Hepatocyte (in vitro differentiated cells): ENCODE results near the gene RNF152. TPM values are rescaled to one million over a fixed set of nuclear protein-coding genes. Genes with fewer than 3 reads are reported as not detected.

ENCODE experiments used
- DNase-seq: peaks from one replicate; pipeline ENCODE4 v3.0.0-alpha.2; 2016; ENCODE audit warnings: low spot score
- H2AFZ ChIP-seq: fragments of 200-600 bp; sonication (generic); 2 replicates; pipeline ENCODE4 v1.6.0; 2016; ENCODE audit warnings: antibody characterized with exemption, mild to moderate bottlenecking
- H3K27ac ChIP-seq: fragments of 200-600 bp; sonication (generic); 2 replicates; pipeline ENCODE4 v1.5.1; 2016; ENCODE audit warnings: mild to moderate bottlenecking
- H3K27me3 ChIP-seq: fragments of 200-600 bp; sonication (generic); 2 replicates; pipeline ENCODE4 v1.6.1; 2016
- H3K36me3 ChIP-seq: fragments of 200-600 bp; sonication (generic); replicated peaks from 2 replicates; pipeline ENCODE4 v1.5.1; 2016; ENCODE audit warnings: low read depth; ENCODE audit not compliant: insufficient read depth
- H3K4me1 ChIP-seq: fragments of 200-600 bp; sonication (generic); 2 replicates; pipeline ENCODE4 v1.5.1; 2016; ENCODE audit warnings: mild to moderate bottlenecking, moderate library complexity; ENCODE audit not compliant: insufficient read depth
- H3K4me2 ChIP-seq: fragments of 200-600 bp; sonication (generic); 2 replicates; pipeline ENCODE4 v1.6.0; 2016
- H3K4me3 ChIP-seq: fragments of 200-600 bp; sonication (generic); 2 replicates; pipeline ENCODE4 v1.5.1; 2016; ENCODE audit warnings: mild to moderate bottlenecking
- H3K79me2 ChIP-seq: fragments of 200-600 bp; sonication (generic); 2 replicates; pipeline ENCODE4 v1.6.0; 2017; ENCODE audit warnings: mild to moderate bottlenecking
- H3K9me2 ChIP-seq: fragments of 200-600 bp; sonication (generic); replicated peaks from 2 replicates; pipeline ENCODE4 v1.6.0; 2017; ENCODE audit warnings: mild to moderate bottlenecking; ENCODE audit not compliant: insufficient read depth
- H3K9me3 ChIP-seq: fragments of 200-600 bp; sonication (generic); 2 replicates; pipeline ENCODE4 v1.5.1; 2016; ENCODE audit warnings: low read depth, mild to moderate bottlenecking
- H4K20me1 ChIP-seq: fragments of 200-600 bp; sonication (generic); 2 replicates; pipeline ENCODE4 v1.6.0; 2016; ENCODE audit warnings: mild to moderate bottlenecking; ENCODE audit not compliant: insufficient read depth, poor library complexity, severe bottlenecking
- EZH2 ChIP-seq: fragments of 200-600 bp; sonication (generic); IDR thresholded peaks from 2 replicates; pipeline ENCODE4 v1.6.1; 2016; ENCODE audit warnings: antibody characterized with exemption, mild to moderate bottlenecking, borderline replicate concordance
- EZH2phosphoT487 ChIP-seq: fragments of 200-600 bp; sonication (generic); IDR thresholded peaks from one replicate; pipeline ENCODE4 v1.6.1; 2018; ENCODE audit warnings: antibody characterized with exemption, mild to moderate bottlenecking, low read depth, moderate library complexity; ENCODE audit not compliant: unreplicated experiment, severe bottlenecking
- WGBS: methylation state at CpG from one replicate; pipeline ENCODE4 v1.1.6; 2016; ENCODE audit warnings: low lambda C conversion rate; ENCODE audit errors: missing lambda C conversion rate; 5-methylcytosine and 5-hydroxymethylcytosine counted together
- polyA plus RNA-seq: library from polyadenylated mRNA; unstranded; fragments of >200 nt; fragmentation: Nextera tagmentation; extraction: Ambion mirVana; gene quantifications from 2 replicates; pipeline ENCODE4 v1.2.1, GENCODE V29; 2016
- total RNA-seq: library from RNA; depleted of rRNA; stranded (reverse); fragments of >200 nt; gene quantifications from 2 replicates; pipeline ENCODE4 v1.2.3, GENCODE V29; 2014
- TF ChIP-seq, protein P1 (sequence below): fragments of 200-600 bp; sonication (generic); IDR thresholded peaks from 2 replicates; pipeline ENCODE4 v1.5.1; 2016; ENCODE audit warnings: antibody characterized with exemption, mild to moderate bottlenecking; ENCODE audit not compliant: poor library complexity

The RNF152 gene
- total and polyA plus RNA-seq, 2 experiments from 2014 or later = 4.2 to 18.3 TPM

DNA sequence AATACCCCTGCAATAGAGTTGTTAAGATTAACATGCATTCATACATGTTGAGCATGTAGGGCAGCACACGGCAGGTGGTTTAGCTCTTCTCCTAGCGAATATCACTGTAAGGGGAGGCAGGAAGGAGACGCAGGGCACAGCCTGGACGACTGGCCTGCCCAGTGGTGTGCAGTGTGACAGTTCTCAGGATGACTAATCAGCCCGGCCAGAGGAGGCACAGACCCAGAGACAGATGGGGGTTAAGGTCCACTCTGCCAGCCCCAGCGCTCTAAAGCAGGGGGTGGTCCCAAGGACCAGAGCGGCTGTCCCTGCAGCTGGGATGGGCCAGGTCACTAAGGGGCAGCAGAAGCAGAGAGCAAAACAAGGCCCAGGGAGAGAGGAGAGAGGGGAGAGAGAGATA is 63.7 kb downstream of the RNF152 start:
- Histone ChIP-seq H3K9me3 (no peaks in the 10 kb centered on the region), H3K79me2 (peaks cover 7% of the 10 kb centered on the region), H4K20me1 (no peaks in the 10 kb centered on the region), H3K4me2 (no peak overlapping the region), H3K4me3 (no peak overlapping the region), H3K27ac (no peak overlapping the region), H3K36me3 (no peaks in the 10 kb centered on the region), H2AFZ (no peak overlapping the region), H3K27me3 (no peaks in the 10 kb centered on the region), H3K9me2 (no peaks in the 10 kb centered on the region), H3K4me1 (no peaks in the 10 kb centered on the region)
- DNase-seq = peak; percentile 20
- TF ChIP-seq EZH2 = no peak
- TF ChIP-seq, protein P1, sequence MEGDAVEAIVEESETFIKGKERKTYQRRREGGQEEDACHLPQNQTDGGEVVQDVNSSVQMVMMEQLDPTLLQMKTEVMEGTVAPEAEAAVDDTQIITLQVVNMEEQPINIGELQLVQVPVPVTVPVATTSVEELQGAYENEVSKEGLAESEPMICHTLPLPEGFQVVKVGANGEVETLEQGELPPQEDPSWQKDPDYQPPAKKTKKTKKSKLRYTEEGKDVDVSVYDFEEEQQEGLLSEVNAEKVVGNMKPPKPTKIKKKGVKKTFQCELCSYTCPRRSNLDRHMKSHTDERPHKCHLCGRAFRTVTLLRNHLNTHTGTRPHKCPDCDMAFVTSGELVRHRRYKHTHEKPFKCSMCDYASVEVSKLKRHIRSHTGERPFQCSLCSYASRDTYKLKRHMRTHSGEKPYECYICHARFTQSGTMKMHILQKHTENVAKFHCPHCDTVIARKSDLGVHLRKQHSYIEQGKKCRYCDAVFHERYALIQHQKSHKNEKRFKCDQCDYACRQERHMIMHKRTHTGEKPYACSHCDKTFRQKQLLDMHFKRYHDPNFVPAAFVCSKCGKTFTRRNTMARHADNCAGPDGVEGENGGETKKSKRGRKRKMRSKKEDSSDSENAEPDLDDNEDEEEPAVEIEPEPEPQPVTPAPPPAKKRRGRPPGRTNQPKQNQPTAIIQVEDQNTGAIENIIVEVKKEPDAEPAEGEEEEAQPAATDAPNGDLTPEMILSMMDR = no peak
- TF ChIP-seq EZH2phosphoT487 = no peak
- 77% methylated on average over 7 of the region's 7 CpGs for WGBS

DNA sequence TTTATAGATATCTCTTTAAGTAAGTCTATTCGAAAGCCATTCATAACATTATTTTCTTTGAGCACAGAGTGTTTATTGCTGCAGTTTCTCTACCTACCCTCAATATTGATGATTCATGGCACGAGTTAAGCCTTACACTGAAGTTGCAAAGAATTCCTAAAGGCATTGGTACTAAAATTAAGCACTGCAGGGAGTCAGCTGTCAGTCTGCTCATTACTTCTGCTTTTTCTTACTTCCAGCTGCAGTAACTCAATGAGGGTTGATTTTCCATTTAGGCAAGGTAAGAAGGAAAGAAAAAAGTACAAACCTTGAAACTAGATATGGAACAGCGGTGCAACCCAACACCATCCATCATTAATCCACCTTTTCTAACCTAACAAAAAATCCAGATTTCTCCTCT is 65.2 kb downstream of the RNF152 start:
- TF ChIP-seq, protein P1 = no peak
- no peak for TF ChIP-seq EZH2
- TF ChIP-seq EZH2phosphoT487 = no peak
- Histone ChIP-seq H3K27me3 (no peaks in the 10 kb centered on the region), H4K20me1 (no peaks in the 10 kb centered on the region), H3K36me3 (no peaks in the 10 kb centered on the region), H3K4me2 (no peak overlapping the region), H3K4me1 (no peaks in the 10 kb centered on the region), H2AFZ (no peak overlapping the region), H3K9me2 (no peaks in the 10 kb centered on the region), H3K79me2 (peaks cover 6% of the 10 kb centered on the region), H3K9me3 (no peaks in the 10 kb centered on the region), H3K27ac (no peak overlapping the region), H3K4me3 (no peak overlapping the region)
- no peak for DNase-seq
- 81% methylated on average over 3 of the region's 3 CpGs for WGBS

DNA sequence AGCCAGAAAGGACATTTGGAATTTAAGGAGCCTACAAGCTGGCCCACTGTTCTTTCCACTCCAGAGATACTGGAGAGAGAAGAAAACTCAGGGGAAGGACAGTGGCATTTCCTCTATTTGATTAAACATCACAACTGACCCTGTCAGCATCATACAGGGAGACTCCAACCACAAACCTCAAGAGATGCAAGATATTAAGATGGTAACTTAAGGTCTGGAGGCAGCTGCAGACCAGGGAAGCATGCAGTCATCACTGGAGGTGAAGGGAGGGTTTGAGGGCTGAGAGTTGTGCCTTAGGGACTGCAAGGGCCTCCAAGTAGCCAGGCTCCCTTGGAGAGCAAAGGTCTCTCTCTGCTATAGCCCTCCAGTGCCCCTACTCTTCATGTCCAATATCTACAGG is 67.4 kb downstream of the RNF152 start:
- Histone ChIP-seq H3K9me2 (no peaks in the 10 kb centered on the region), H2AFZ (no peak overlapping the region), H3K36me3 (no peaks in the 10 kb centered on the region), H4K20me1 (no peaks in the 10 kb centered on the region), H3K4me1 (no peaks in the 10 kb centered on the region), H3K27ac (no peak overlapping the region), H3K79me2 (peaks cover 6% of the 10 kb centered on the region), H3K27me3 (no peaks in the 10 kb centered on the region), H3K9me3 (no peaks in the 10 kb centered on the region), H3K4me3 (no peak overlapping the region), H3K4me2 (no peak overlapping the region)
- no peak for DNase-seq
- no peak for TF ChIP-seq EZH2phosphoT487
- TF ChIP-seq EZH2 = no peak
- TF ChIP-seq, protein P1 = no peak
